IMR-90 (cell line): ENCODE data around the gene MTPN. TPM values are rescaled to one million over a fixed set of nuclear protein-coding genes. Genes with fewer than 3 reads are reported as not detected.

ENCODE experiments used
- ATAC-seq: fragments of 200-7000 bp; cut with Tn5 transposase; 2 replicates; pipeline ENCODE4 v1.9.1; 2020; ENCODE audit warnings: low read depth, mild to moderate bottlenecking, moderate library complexity
- BruUV-seq: library from RNA; stranded (reverse); fragments of 400-500 nt; replicated peaks from 2 replicates; lab custom pipeline; 2021; lab: Mats Ljungman, UMichigan
- CTCF ChIA-PET: fragments of 300-600 bp; formaldehyde crosslinking; extraction: SDS; loops from one replicate; lab custom pipeline; 2021; ENCODE audit warnings: antibody characterized with exemption; lab: Yijun Ruan, JAX
- POLR2A ChIA-PET: fragments of 300-600 bp; sonication (Branson Sonifier 250); formaldehyde crosslinking; loops from one replicate; lab custom pipeline; 2022; ENCODE audit warnings: antibody characterized with exemption; ENCODE audit not compliant: unreplicated experiment; lab: Charles Lee
- DNase-seq: peaks from one replicate; pipeline ENCODE4 v3.0.0; 2013
- H2AFZ ChIP-seq: replicated peaks from 2 replicates; pipeline ENCODE3; 2013; ENCODE audit warnings: low read length, mild to moderate bottlenecking; ENCODE audit not compliant: poor library complexity
- H2AK5ac ChIP-seq: 2 replicates; pipeline ENCODE4 v1.6.1; 2013; ENCODE audit warnings: low read depth, low read length, inconsistent platforms
- H2AK9ac ChIP-seq: replicated peaks from 2 replicates; pipeline ENCODE3; 2013; ENCODE audit warnings: mild to moderate bottlenecking, low read depth, low read length, moderate library complexity; ENCODE audit not compliant: poor library complexity
- H2BK120ac ChIP-seq: 2 replicates; pipeline ENCODE4 v1.6.1; 2013; ENCODE audit warnings: low read depth, low read length, inconsistent platforms
- H2BK15ac ChIP-seq: 3 replicates; pipeline ENCODE4 v1.6.1; 2013; ENCODE audit warnings: low read depth, low read length, inconsistent platforms
- H2BK20ac ChIP-seq: 2 replicates; pipeline ENCODE4 v1.6.1; 2013; ENCODE audit warnings: low read depth, mild to moderate bottlenecking, inconsistent platforms, low read length, moderate library complexity
- H2BK5ac ChIP-seq: 2 replicates; pipeline ENCODE4 v1.6.1; 2013; ENCODE audit warnings: mild to moderate bottlenecking, low read depth, low read length, inconsistent platforms; ENCODE audit not compliant: poor library complexity, severe bottlenecking
- H3K14ac ChIP-seq: replicated peaks from 2 replicates; pipeline ENCODE4 v1.6.1; 2013; ENCODE audit warnings: low read depth, low read length, inconsistent platforms
- H3K18ac ChIP-seq: 2 replicates; pipeline ENCODE4 v1.6.1; 2013; ENCODE audit warnings: low read depth, low read length, control low read depth
- H3K23ac ChIP-seq: 2 replicates; pipeline ENCODE4 v1.6.1; 2013; ENCODE audit warnings: low read depth, low read length, inconsistent platforms
- H3K27ac ChIP-seq: 2 replicates; pipeline ENCODE4 v1.5.1; 2013; ENCODE audit warnings: mild to moderate bottlenecking, control low read depth, low read length; ENCODE audit not compliant: insufficient read depth
- H3K27me3 ChIP-seq: 2 replicates; pipeline ENCODE4 v1.6.1; 2013; ENCODE audit warnings: low read length; ENCODE audit not compliant: control insufficient read depth, insufficient read depth
- H3K36me3 ChIP-seq: 2 replicates; pipeline ENCODE4 v1.6.1; 2013; ENCODE audit warnings: low read length, mixed read lengths; ENCODE audit not compliant: control insufficient read depth, insufficient read depth
- H3K4ac ChIP-seq: 2 replicates; pipeline ENCODE4 v1.6.1; 2013; ENCODE audit warnings: low read depth, low read length, inconsistent platforms
- H3K4me1 ChIP-seq: 2 replicates; pipeline ENCODE4 v1.6.1; 2013; ENCODE audit warnings: low read length, mixed read lengths; ENCODE audit not compliant: control insufficient read depth, insufficient read depth
- H3K4me2 ChIP-seq: 2 replicates; pipeline ENCODE4 v1.6.1; 2013; ENCODE audit warnings: low read depth, mild to moderate bottlenecking, control low read depth, low read length, moderate library complexity
- H3K4me3 ChIP-seq: 2 replicates; pipeline ENCODE4 v1.5.1; 2013; ENCODE audit warnings: low read depth, mild to moderate bottlenecking, control low read depth, low read length, moderate library complexity; ENCODE audit not compliant: insufficient read depth
- H3K56ac ChIP-seq: 2 replicates; pipeline ENCODE4 v1.6.1; 2013; ENCODE audit warnings: low read length, inconsistent platforms; ENCODE audit not compliant: insufficient read depth; ENCODE audit errors: extremely low read depth
- H3K79me1 ChIP-seq, 2 experiments: 2 replicates each; pipeline ENCODE4 v1.6.1; 2013; ENCODE audit warnings: low read length in 2 of 2, inconsistent platforms in 1 of 2, low read depth in 1 of 2
- H3K9ac ChIP-seq: 2 replicates; pipeline ENCODE4 v1.6.1; 2013; ENCODE audit warnings: low read depth, low read length, control low read depth
- H3K9me1 ChIP-seq: 2 replicates; pipeline ENCODE4 v1.6.1; 2013; ENCODE audit warnings: low read length, inconsistent platforms; ENCODE audit not compliant: insufficient read depth
- H3K9me3 ChIP-seq: 2 replicates; pipeline ENCODE4 v1.6.1; 2013; ENCODE audit warnings: low read length; ENCODE audit not compliant: control insufficient read depth, insufficient read depth
- H4K20me1 ChIP-seq: 2 replicates; pipeline ENCODE4 v1.6.1; 2013; ENCODE audit warnings: low read length, inconsistent platforms; ENCODE audit not compliant: insufficient read depth
- H4K5ac ChIP-seq: 2 replicates; pipeline ENCODE4 v1.6.1; 2013; ENCODE audit warnings: mild to moderate bottlenecking, low read depth, low read length, control low read depth
- H4K8ac ChIP-seq, 2 experiments: 2 replicates each; pipeline ENCODE4 v1.6.1; 2013; ENCODE audit warnings: low read depth in 2 of 2, low read length in 2 of 2, control low read depth in 1 of 2, inconsistent platforms in 1 of 2
- H4K91ac ChIP-seq: 2 replicates; pipeline ENCODE4 v1.6.1; 2013; ENCODE audit warnings: low read depth, low read length, inconsistent platforms; ENCODE audit not compliant: insufficient read depth
- BHLHE40 ChIP-seq: fragments of 150-350 bp; IDR thresholded peaks from 2 replicates; pipeline ENCODE4 v1.6.1; 2016; ENCODE audit warnings: mild to moderate bottlenecking, low read depth, low read length
- CEBPB ChIP-seq: IDR thresholded peaks from 2 replicates; pipeline ENCODE4 v1.6.1; 2012; ENCODE audit warnings: low read depth, low read length, improper control_type of control experiment
- CTCF ChIP-seq: conservative IDR thresholded peaks from 2 replicates; pipeline ENCODE4 v1.5.1; 2012; ENCODE audit warnings: mild to moderate bottlenecking, low read depth, low read length, improper control_type of control experiment
- ELK1 ChIP-seq: fragments of 150-350 bp; IDR thresholded peaks from 2 replicates; pipeline ENCODE4 v1.6.1; 2016; ENCODE audit warnings: low read depth, mild to moderate bottlenecking, low read length, moderate library complexity, borderline replicate concordance
- FOS ChIP-seq: fragments of 150-350 bp; IDR thresholded peaks from 2 replicates; pipeline ENCODE4 v1.6.1; 2016; ENCODE audit warnings: low read depth, low read length
- MAFK ChIP-seq: IDR thresholded peaks from 2 replicates; pipeline ENCODE4 v1.6.1; 2012; ENCODE audit warnings: low read depth, low read length, improper control_type of control experiment
- MAZ ChIP-seq: IDR thresholded peaks from 2 replicates; pipeline ENCODE4 v1.6.1; 2012; ENCODE audit warnings: low read depth, mild to moderate bottlenecking, low read length, improper control_type of control experiment, moderate library complexity, borderline replicate concordance
- MXI1 ChIP-seq: IDR thresholded peaks from 2 replicates; pipeline ENCODE4 v1.6.1; 2012; ENCODE audit warnings: low read depth, mild to moderate bottlenecking, low read length, moderate library complexity, borderline replicate concordance
- NFE2L2 ChIP-seq: fragments of 150-350 bp; IDR thresholded peaks from 2 replicates; pipeline ENCODE4 v1.6.1; 2016; ENCODE audit warnings: low read depth, mild to moderate bottlenecking, low read length
- POLR2A ChIP-seq: IDR thresholded peaks from 2 replicates; pipeline ENCODE4 v1.6.1; 2012; ENCODE audit warnings: mild to moderate bottlenecking, low read depth, low read length
- RAD21 ChIP-seq: IDR thresholded peaks from 2 replicates; pipeline ENCODE4 v1.6.1; 2012; ENCODE audit warnings: low read length, improper control_type of control experiment
- RCOR1 ChIP-seq: IDR thresholded peaks from 2 replicates; pipeline ENCODE4 v1.6.1; 2012; ENCODE audit warnings: mild to moderate bottlenecking, low read length, improper control_type of control experiment; ENCODE audit not compliant: insufficient replicate concordance
- RFX5 ChIP-seq: IDR thresholded peaks from 2 replicates; pipeline ENCODE4 v1.8.0; 2012; ENCODE audit warnings: low read depth, mild to moderate bottlenecking, low read length, moderate library complexity
- SMC3 ChIP-seq: fragments of 150-350 bp; IDR thresholded peaks from 2 replicates; pipeline ENCODE4 v1.6.1; 2016; ENCODE audit warnings: low read depth, mild to moderate bottlenecking, antibody characterized with exemption, low read length, moderate library complexity
- USF2 ChIP-seq: fragments of 150-350 bp; IDR thresholded peaks from 2 replicates; pipeline ENCODE4 v1.6.1; 2017; ENCODE audit warnings: mild to moderate bottlenecking, antibody characterized with exemption, low read length, low read depth
- dilution Hi-C: fragments of 300-500 bp; cut with HindIII; formaldehyde crosslinking; loops from one replicate; pipeline ENCODE4 v1.14.3; 2018; ENCODE audit warnings: low sequenced_read_pairs; ENCODE audit not compliant: unreplicated experiment
- in situ Hi-C: fragments of 300-500 bp; cut with MboI; formaldehyde crosslinking; loops from 3 replicates; pipeline ENCODE4 v1.14.3; 2019; ENCODE audit warnings: low sequenced_read_pairs, inconsistent platforms, mixed read lengths
- intact Hi-C: fragments of 100-400 bp; cut with micrococcal nuclease; formaldehyde crosslinking; loops from 2 replicates; pipeline ENCODE4 v1.10.0; 2022
- polyA plus RNA-seq, 3 experiments: library from polyadenylated mRNA; depleted of rRNA; stranded (reverse); fragments of >200 nt; gene quantifications; 2 replicates each; pipeline ENCODE4 v1.2.3, GENCODE V29; 2012; ENCODE audit warnings: low replicate concordance in 1 of 3
- total RNA-seq: library from RNA; depleted of rRNA; stranded (reverse); fragments of >200 nt; gene quantifications from 2 replicates; pipeline ENCODE4 v1.2.3, GENCODE V29; 2012

MTPN gene
- total and polyA plus RNA-seq, 2 of the 4 experiments (the other 2 are of a cell fraction), result 58.8 to 94.4 TPM

GRCh38 chr7:135959646-135960363 is 17.4 kb downstream of the MTPN start:
- no peak overlapping the region; the same call in 1 of the 2 replicates for H4K5ac ChIP-seq
- H3K4me1 ChIP-seq, result no peaks in the 10 kb centered on the region
- no peak overlapping the region for H3K56ac ChIP-seq
- H3K4me3 ChIP-seq, result no peak overlapping the region
- POLR2A ChIA-PET, result no interaction called here
- no peak overlapping the region for H2BK15ac ChIP-seq
- CTCF ChIA-PET, result interaction anchor here (0.8 kb wide), 1 partner anchor 15 kb away, joined by 3 read pairs; no protein-coding TSS in a partner anchor
- no peak overlapping the region for H2AK5ac ChIP-seq
- H3K36me3 ChIP-seq, result peaks cover 2% of the 10 kb centered on the region
- no peak overlapping the region for H3K4ac ChIP-seq
- peaks cover 36% of the 10 kb centered on the region; the same call in 1 of the 2 replicates for H4K20me1 ChIP-seq
- H3K4me2 ChIP-seq, result no peak overlapping the region
- in situ Hi-C loops, result no loop called here
- no peak overlapping the region for H3K23ac ChIP-seq
- no peaks in the 10 kb centered on the region for H3K9me3 ChIP-seq
- dilution Hi-C loops, result no loop called here
- no peak overlapping the region for H2AFZ ChIP-seq
- no peak overlapping the region for H4K91ac ChIP-seq
- ATAC-seq (0 out of 2 replicates have a peak, but pooled peaks have one; percentile 35), DNase-seq (no peak)
- H2AK9ac ChIP-seq, result no peak overlapping the region
- no peak overlapping the region for H4K8ac ChIP-seq
- no peak overlapping the region for H3K14ac ChIP-seq
- H2BK20ac ChIP-seq, result no peak overlapping the region
- H3K9ac ChIP-seq, result no peak overlapping the region
- H3K27me3 ChIP-seq, result no peaks in the 10 kb centered on the region
- H3K18ac ChIP-seq, result no peak overlapping the region
- H2BK120ac ChIP-seq, result no peak overlapping the region
- no TSS peak for BruUV-seq
- peaks cover 12 to 41% of the 10 kb centered on the region in 2 experiments; a peak in 3 of 4 replicates for H3K79me1 ChIP-seq
- H2BK5ac ChIP-seq, result peak overlapping the region; percentile 46
- intact Hi-C loops, result no loop called here
- H3K27ac ChIP-seq, result peak overlapping the region; percentile 14; the same call in 1 of the 2 replicates
- H3K9me1 ChIP-seq, result peaks cover 2% of the 10 kb centered on the region; the same call in 1 of the 2 replicates
- TF ChIP-seq SMC3 (no peak), ELK1 (no peak), CTCF (no peak), MXI1 (no peak), USF2 (no peak), RAD21 (no peak), CEBPB (no peak), FOS (no peak), BHLHE40 (no peak), MAFK (no peak), POLR2A (no peak), RCOR1 (no peak), MAZ (no peak), NFE2L2 (no peak), RFX5 (no peak)
